ENCODE data around the gene AKNA. TPM values are rescaled to one million over a fixed set of nuclear protein-coding genes. Genes with fewer than 3 reads are reported as not detected.

The AKNA gene
- total and polyA plus RNA-seq, 2 of the 8 experiments (the other 6 are each of a cell fraction or from before 2014, with no cell fraction given), result 21.0 to 27.4 TPM

DNA sequence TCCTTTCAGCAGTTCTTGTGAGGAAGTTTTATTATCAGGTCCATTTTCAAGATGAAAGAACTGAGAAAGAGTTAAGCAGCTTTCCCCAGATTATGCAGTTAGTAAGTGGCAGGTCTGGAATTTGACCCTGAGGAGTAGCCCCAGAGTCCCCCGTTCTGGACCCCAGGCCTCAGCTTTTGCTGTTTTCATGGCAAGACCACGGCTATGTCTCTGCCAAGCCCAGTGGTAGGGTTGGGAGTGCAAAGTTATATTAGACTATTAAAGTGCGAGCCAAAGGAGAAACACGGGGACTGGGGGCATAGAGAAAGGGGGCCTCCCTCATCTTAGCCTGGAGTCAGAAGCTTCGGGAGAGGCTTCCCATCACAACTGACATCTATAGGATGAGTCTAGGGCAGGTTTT is 84.2 kb downstream of the AKNA start (continued):
- TF ChIP-seq, protein P1, sequence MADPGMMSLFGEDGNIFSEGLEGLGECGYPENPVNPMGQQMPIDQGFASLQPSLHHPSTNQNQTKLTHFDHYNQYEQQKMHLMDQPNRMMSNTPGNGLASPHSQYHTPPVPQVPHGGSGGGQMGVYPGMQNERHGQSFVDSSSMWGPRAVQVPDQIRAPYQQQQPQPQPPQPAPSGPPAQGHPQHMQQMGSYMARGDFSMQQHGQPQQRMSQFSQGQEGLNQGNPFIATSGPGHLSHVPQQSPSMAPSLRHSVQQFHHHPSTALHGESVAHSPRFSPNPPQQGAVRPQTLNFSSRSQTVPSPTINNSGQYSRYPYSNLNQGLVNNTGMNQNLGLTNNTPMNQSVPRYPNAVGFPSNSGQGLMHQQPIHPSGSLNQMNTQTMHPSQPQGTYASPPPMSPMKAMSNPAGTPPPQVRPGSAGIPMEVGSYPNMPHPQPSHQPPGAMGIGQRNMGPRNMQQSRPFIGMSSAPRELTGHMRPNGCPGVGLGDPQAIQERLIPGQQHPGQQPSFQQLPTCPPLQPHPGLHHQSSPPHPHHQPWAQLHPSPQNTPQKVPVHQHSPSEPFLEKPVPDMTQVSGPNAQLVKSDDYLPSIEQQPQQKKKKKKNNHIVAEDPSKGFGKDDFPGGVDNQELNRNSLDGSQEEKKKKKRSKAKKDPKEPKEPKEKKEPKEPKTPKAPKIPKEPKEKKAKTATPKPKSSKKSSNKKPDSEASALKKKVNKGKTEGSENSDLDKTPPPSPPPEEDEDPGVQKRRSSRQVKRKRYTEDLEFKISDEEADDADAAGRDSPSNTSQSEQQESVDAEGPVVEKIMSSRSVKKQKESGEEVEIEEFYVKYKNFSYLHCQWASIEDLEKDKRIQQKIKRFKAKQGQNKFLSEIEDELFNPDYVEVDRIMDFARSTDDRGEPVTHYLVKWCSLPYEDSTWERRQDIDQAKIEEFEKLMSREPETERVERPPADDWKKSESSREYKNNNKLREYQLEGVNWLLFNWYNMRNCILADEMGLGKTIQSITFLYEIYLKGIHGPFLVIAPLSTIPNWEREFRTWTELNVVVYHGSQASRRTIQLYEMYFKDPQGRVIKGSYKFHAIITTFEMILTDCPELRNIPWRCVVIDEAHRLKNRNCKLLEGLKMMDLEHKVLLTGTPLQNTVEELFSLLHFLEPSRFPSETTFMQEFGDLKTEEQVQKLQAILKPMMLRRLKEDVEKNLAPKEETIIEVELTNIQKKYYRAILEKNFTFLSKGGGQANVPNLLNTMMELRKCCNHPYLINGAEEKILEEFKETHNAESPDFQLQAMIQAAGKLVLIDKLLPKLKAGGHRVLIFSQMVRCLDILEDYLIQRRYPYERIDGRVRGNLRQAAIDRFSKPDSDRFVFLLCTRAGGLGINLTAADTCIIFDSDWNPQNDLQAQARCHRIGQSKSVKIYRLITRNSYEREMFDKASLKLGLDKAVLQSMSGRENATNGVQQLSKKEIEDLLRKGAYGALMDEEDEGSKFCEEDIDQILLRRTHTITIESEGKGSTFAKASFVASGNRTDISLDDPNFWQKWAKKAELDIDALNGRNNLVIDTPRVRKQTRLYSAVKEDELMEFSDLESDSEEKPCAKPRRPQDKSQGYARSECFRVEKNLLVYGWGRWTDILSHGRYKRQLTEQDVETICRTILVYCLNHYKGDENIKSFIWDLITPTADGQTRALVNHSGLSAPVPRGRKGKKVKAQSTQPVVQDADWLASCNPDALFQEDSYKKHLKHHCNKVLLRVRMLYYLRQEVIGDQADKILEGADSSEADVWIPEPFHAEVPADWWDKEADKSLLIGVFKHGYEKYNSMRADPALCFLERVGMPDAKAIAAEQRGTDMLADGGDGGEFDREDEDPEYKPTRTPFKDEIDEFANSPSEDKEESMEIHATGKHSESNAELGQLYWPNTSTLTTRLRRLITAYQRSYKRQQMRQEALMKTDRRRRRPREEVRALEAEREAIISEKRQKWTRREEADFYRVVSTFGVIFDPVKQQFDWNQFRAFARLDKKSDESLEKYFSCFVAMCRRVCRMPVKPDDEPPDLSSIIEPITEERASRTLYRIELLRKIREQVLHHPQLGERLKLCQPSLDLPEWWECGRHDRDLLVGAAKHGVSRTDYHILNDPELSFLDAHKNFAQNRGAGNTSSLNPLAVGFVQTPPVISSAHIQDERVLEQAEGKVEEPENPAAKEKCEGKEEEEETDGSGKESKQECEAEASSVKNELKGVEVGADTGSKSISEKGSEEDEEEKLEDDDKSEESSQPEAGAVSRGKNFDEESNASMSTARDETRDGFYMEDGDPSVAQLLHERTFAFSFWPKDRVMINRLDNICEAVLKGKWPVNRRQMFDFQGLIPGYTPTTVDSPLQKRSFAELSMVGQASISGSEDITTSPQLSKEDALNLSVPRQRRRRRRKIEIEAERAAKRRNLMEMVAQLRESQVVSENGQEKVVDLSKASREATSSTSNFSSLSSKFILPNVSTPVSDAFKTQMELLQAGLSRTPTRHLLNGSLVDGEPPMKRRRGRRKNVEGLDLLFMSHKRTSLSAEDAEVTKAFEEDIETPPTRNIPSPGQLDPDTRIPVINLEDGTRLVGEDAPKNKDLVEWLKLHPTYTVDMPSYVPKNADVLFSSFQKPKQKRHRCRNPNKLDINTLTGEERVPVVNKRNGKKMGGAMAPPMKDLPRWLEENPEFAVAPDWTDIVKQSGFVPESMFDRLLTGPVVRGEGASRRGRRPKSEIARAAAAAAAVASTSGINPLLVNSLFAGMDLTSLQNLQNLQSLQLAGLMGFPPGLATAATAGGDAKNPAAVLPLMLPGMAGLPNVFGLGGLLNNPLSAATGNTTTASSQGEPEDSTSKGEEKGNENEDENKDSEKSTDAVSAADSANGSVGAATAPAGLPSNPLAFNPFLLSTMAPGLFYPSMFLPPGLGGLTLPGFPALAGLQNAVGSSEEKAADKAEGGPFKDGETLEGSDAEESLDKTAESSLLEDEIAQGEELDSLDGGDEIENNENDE (IDR thresholded peaks at IDR 0.05; ENCODE audit: insufficient replicate concordance, low read length), result no peak
- TF ChIP-seq ASH2L (IDR thresholded peaks at IDR 0.05; ENCODE audit: low read length), result no peak
- TF ChIP-seq BACH1 (IDR thresholded peaks at IDR 0.05; ENCODE audit: low read length), result no peak
- TF ChIP-seq YY1 (IDR thresholded peaks at IDR 0.05; ENCODE audit: low read depth, low read length), result no peak
- no peak for TF ChIP-seq CBX8 (IDR thresholded peaks at IDR 0.05; ENCODE audit: borderline replicate concordance, low read depth, low read length)
- no peak for TF ChIP-seq EZH2 (IDR thresholded peaks at IDR 0.05; ENCODE audit: low read depth, low read length, severe bottlenecking)
